GM19452 (cell line): ENCODE measurements around the gene LZTS3.

Source experiments
- ATAC-seq: cut with Tn5 transposase; IDR thresholded peaks from one replicate; pipeline ENCODE4 v1.9.1; 2021; ENCODE audit not compliant: unreplicated experiment

The LZTS3 gene

DNA sequence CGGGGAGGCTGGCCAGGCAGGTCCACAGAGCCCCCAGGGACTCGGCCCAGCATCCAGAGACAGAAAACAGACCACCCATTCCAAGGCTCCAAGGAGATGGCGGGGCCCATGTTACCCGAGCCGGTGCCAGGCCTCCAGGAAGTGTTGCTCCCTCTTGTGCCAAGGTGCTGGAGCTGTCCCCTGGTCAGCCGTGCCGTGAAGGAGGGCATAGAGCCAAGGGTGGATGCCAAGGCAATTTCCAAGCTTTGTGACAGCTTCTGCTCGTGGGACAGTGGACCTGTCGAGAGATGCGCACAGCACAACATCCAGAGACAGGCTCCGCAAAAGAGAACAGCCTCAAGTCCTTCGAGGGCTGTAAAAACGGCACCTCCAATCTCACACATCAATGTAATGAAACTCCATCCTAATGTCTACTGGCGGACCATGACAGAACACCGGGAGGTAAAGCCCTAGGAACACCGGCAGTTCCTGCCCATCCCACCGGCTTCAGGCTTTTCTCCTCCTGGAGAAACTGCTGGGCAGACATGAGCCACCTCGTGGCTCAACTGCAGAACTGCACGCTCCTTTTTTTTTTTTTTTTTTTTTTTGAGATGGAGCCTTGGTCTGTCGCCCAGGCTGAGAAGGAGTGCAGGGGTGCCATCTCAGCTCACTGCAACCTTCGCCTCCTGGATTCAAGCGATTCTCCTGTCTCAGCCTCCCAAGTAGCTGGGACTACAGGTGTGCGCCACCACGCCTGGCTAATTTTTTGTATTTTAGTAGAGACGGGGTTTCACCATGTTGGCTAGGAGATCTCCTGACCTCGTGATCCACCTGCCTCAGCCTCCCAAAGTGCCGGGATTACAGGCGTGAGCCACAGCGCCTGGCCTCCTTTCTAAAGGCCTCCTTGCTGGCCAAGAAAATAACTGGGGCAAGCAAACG is 57.9 kb downstream of the LZTS3 start:
- ATAC-seq, result no peak
